CD14-positive monocyte (primary cell): ENCODE results near the gene SERINC4. TPM values are rescaled to one million over a fixed set of nuclear protein-coding genes. Genes with fewer than 3 reads are reported as not detected.
"Not testable (repeated sequence)": the region's sequence is repeated elsewhere in the genome, so short reads cannot be mapped to it uniquely, and the experiment has no call there.

Experiments used
- DNase-seq, 3 donors: peaks; one replicate each; pipeline ENCODE4 v3.0.0-alpha.2; 2011 to 2022
- H2AFZ ChIP-seq: 2 replicates; pipeline ENCODE4 v1.6.0; 2012; ENCODE audit warnings: mild to moderate bottlenecking, low read depth, low read length, inconsistent platforms; ENCODE audit not compliant: insufficient read depth, poor library complexity, severe bottlenecking
- H3K27ac ChIP-seq, 2 donors: 1 replicate in 1 of 2; 2 replicates in 1 of 2; pipeline ENCODE4 v1.5.1; 2012 to 2013; ENCODE audit warnings: low read length in 2 of 2, control low read depth in 1 of 2, inconsistent platforms in 1 of 2, low read depth in 1 of 2, mild to moderate bottlenecking in 1 of 2
- H3K27me3 ChIP-seq, 2 donors: one replicate each; pipeline versions ENCODE4 v1.6.0 to v1.6.1; 2011 to 2013; ENCODE audit warnings: low read length in 2 of 2; ENCODE audit not compliant: control insufficient read depth in 2 of 2, insufficient read depth in 2 of 2
- H3K36me3 ChIP-seq, 2 donors: replicated peaks in 1 of 2; 1 replicate in 1 of 2; 2 replicates in 1 of 2; pipeline versions ENCODE4 v1.5.1 to v1.6.1; 2012 to 2013; ENCODE audit warnings: low read length in 2 of 2, control low read depth in 1 of 2, inconsistent platforms in 1 of 2, mild to moderate bottlenecking in 1 of 2; ENCODE audit not compliant: insufficient read depth in 2 of 2, control insufficient read depth in 1 of 2
- H3K4me1 ChIP-seq, 2 donors: 1 replicate in 1 of 2; 2 replicates in 1 of 2; pipeline versions ENCODE4 v1.5.1 to v1.6.1; 2012 to 2013; ENCODE audit warnings: low read length in 2 of 2, control low read depth in 1 of 2, inconsistent platforms in 1 of 2, mild to moderate bottlenecking in 1 of 2, moderate library complexity in 1 of 2; ENCODE audit not compliant: insufficient read depth in 2 of 2, control insufficient read depth in 1 of 2
- H3K4me2 ChIP-seq: replicated peaks from 2 replicates; pipeline ENCODE3; 2012; ENCODE audit warnings: low read length, moderate library complexity, mild to moderate bottlenecking; ENCODE audit not compliant: poor library complexity, severe bottlenecking; ENCODE audit errors: extremely low read depth
- H3K4me3 ChIP-seq, 3 experiments: fragments of 200-600 bp in 1 of 3; sonication (generic) in 1 of 3; replicated peaks in 1 of 3; 1 replicate in 2 of 3; 2 replicates in 1 of 3; pipeline ENCODE4 v1.5.1; 2011 to 2013; ENCODE audit warnings: low read length in 3 of 3, mild to moderate bottlenecking in 3 of 3, control low read depth in 2 of 3, low read depth in 2 of 3, inconsistent platforms in 1 of 3, moderate library complexity in 1 of 3
- H3K79me2 ChIP-seq: 2 replicates; pipeline ENCODE4 v1.6.0; 2012; ENCODE audit warnings: mild to moderate bottlenecking, control low read depth, inconsistent platforms, low read length, moderate library complexity; ENCODE audit not compliant: insufficient read depth
- H3K9ac ChIP-seq: 2 replicates; pipeline ENCODE4 v1.6.0; 2017; ENCODE audit warnings: low read length, mild to moderate bottlenecking; ENCODE audit not compliant: insufficient read depth, poor library complexity, severe bottlenecking
- H3K9me3 ChIP-seq, 2 donors: replicated peaks in 1 of 2; 1 replicate in 1 of 2; 2 replicates in 1 of 2; pipeline versions ENCODE4 v1.5.1 to v1.6.1; 2012 to 2013; ENCODE audit warnings: low read length in 2 of 2, control low read depth in 1 of 2; ENCODE audit not compliant: control insufficient read depth in 1 of 2, insufficient read depth in 1 of 2
- H4K20me1 ChIP-seq: 2 replicates; pipeline ENCODE4 v1.6.0; 2012; ENCODE audit warnings: mild to moderate bottlenecking, low read length, control low read depth, moderate library complexity; ENCODE audit not compliant: insufficient read depth
- H3K27ac Mint-ChIP-seq, 7 donors: one replicate each; pipeline ENCODE4 v1.8.0; 2020; ENCODE audit warnings: mild to moderate bottlenecking in 7 of 7, mixed read lengths in 7 of 7, moderate library complexity in 6 of 7, inconsistent platforms in 2 of 7
- H3K27me3 Mint-ChIP-seq, 3 donors: one replicate each; pipeline ENCODE4 v1.8.0; 2021 to 2022; ENCODE audit warnings: low read depth in 3 of 3, mild to moderate bottlenecking in 3 of 3, mixed read lengths in 3 of 3, moderate library complexity in 3 of 3, inconsistent platforms in 1 of 3
- H3K36me3 Mint-ChIP-seq, 2 donors: one replicate each; pipeline ENCODE4 v1.8.0; 2020; ENCODE audit warnings: mixed read lengths in 2 of 2, inconsistent platforms in 1 of 2, mild to moderate bottlenecking in 1 of 2
- H3K4me1 Mint-ChIP-seq: one replicate; pipeline ENCODE4 v1.8.0; 2020; ENCODE audit warnings: mild to moderate bottlenecking, mixed read lengths
- H3K4me3 Mint-ChIP-seq, 2 donors: one replicate each; pipeline ENCODE4 v1.8.0; 2020; ENCODE audit warnings: mild to moderate bottlenecking in 2 of 2, mixed read lengths in 2 of 2, moderate library complexity in 1 of 2
- H3K9me3 Mint-ChIP-seq, 7 donors: one replicate each; pipeline ENCODE4 v1.8.0; 2020 to 2022; ENCODE audit warnings: mixed read lengths in 7 of 7, mild to moderate bottlenecking in 6 of 7, moderate library complexity in 6 of 7, inconsistent platforms in 2 of 7
- WGBS: methylation state at CpG from one replicate; pipeline ENCODE4 v1.1.5; 2013; ENCODE audit warnings: missing lambda C conversion rate; ENCODE audit not compliant: insufficient coverage; 5-methylcytosine and 5-hydroxymethylcytosine counted together
- intact Hi-C, 2 donors: fragments of 100-400 bp; cut with micrococcal nuclease; formaldehyde crosslinking; loops; one replicate each; pipeline versions ENCODE4 v1.15.0 to v1.15.1; 2023
- polyA plus RNA-seq, 3 donors: library from polyadenylated mRNA; depleted of rRNA in 1 of 3; unstranded in 2 of 3; stranded (reverse) in 1 of 3; fragments of 300-500 nt in 2 of 3; fragments of >200 nt in 1 of 3; fragmentation: Illumina TruSeq in 2 of 3; gene quantifications; 1 replicate in 2 of 3; 2 replicates in 1 of 3; pipeline ENCODE4 v1.2.3, GENCODE V29; 2012 to 2021

The SERINC4 gene
- polyA plus RNA-seq, 3 donors: 0.09 to 0.70 (median 0.56) TPM

- H3K9me3 ChIP-seq, H4K20me1 ChIP-seq, H3K4me3 Mint-ChIP-seq, H3K4me3 ChIP-seq, H3K9me3 Mint-ChIP-seq, DNase-seq, intact Hi-C loops, H3K4me2 ChIP-seq, H3K27me3 ChIP-seq, H3K9ac ChIP-seq, H3K27me3 Mint-ChIP-seq: not testable (repeated sequence)
- H3K4me1 ChIP-seq: peaks cover 7 to 17% of the 10 kb centered on the region in 2 donors
- peaks cover 74% of the 10 kb centered on the region for H3K79me2 ChIP-seq
- 100% methylated on average over 5 of the region's 14 CpGs for WGBS
- H3K36me3 ChIP-seq: peaks cover 9 to 18% of the 10 kb centered on the region in 2 donors
- Mint-ChIP-seq H3K4me1 (peaks cover 22% of the 10 kb centered on the region), H3K27ac (peak overlapping the region in 2 of 7 donors; percentile 1 to 37), H3K36me3 (peaks cover 13 to 36% of the 10 kb centered on the region in 2 donors)
- peak overlapping the region in 1 of 2 donors; percentile 15 for H3K27ac ChIP-seq
- peak overlapping the region; percentile 6 for H2AFZ ChIP-seq
Measured at GRCh38 chr15:43831519-43832052, 31.6 kb upstream of the SERINC4 start.

DNA sequence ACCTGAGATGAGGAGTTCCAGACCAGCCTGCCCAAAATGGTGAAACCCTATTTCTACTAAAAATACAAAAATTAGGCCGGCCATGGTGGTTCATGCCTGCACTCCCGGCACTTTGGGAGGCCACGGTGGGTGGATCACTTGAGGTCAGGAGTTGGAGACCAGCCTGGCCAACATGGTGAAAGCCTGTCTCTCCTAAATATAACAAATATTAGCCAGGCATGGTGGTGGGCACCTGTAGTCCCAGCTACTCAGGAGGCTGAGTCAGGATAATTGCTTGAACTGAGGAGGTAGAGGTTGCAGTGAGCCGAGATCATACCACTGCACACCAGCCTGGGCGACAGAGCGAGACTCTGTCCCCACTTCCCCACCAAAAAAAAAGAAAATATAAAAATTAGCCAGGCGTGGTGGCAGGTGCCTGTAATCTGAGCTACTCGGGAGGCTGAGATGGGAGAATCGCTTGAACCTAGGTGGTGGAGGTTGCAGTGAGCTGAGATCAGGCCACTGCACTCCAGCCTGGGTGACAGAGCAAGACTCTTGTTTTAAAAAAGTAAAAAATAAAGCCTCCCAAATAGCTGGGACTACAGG lies 30.8 kb upstream of the SERINC4 start:
- peaks cover 82% of the 10 kb centered on the region for H3K79me2 ChIP-seq
- H3K36me3 Mint-ChIP-seq: peaks cover 8 to 28% of the 10 kb centered on the region in 2 donors
- H3K4me2 ChIP-seq, DNase-seq, H2AFZ ChIP-seq, intact Hi-C loops, H3K9me3 ChIP-seq, H3K4me3 ChIP-seq, H3K27me3 ChIP-seq, H3K9ac ChIP-seq, H3K27me3 Mint-ChIP-seq, H4K20me1 ChIP-seq, H3K9me3 Mint-ChIP-seq, H3K4me3 Mint-ChIP-seq: not testable (repeated sequence)
- H3K27ac ChIP-seq: peak overlapping the region in 1 of 2 donors; percentile 15
- peak overlapping the region in 3 of 7 donors; percentile 37 to 68 (median 45) for H3K27ac Mint-ChIP-seq
- H3K36me3 ChIP-seq: peaks cover 2 to 10% of the 10 kb centered on the region in 2 donors
- WGBS: 97% methylated on average over 5 of the region's 9 CpGs
- peaks cover 25% of the 10 kb centered on the region for H3K4me1 Mint-ChIP-seq
- peaks cover 12 to 24% of the 10 kb centered on the region in 2 donors for H3K4me1 ChIP-seq

DNA sequence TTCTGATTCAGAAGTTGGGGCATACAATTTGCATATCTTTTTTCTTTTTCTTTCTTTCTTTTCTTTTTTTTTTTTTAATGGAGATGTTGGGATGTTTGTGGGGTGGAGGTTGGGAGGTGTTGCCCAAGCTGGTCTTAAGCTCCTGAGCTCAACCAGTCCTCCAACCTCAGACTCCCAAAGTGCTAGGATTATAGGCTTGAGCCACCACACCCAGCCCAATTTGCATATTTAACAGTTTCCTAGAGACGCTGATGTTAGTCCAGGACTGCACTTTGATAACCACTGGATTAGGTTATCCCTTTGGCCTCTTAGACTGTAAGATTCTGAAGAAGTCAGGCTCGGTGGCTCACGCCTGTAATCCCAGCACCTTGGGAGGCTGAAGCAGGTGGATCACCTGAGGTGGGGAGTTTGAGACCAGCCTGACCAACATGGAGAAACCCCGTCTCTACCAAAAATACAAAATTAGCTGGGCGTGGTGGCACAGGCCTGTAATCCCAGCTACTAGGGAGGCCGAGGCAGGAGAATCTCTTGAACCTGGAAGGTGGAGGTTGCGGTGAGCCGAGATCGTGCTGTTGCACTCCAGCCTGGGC lies 30.0 kb upstream of the SERINC4 start:
- H3K9me3 Mint-ChIP-seq, H3K4me2 ChIP-seq, DNase-seq, H3K27me3 ChIP-seq, H3K9me3 ChIP-seq, H3K27me3 Mint-ChIP-seq, H3K27ac ChIP-seq, H4K20me1 ChIP-seq, H3K4me3 ChIP-seq, H3K9ac ChIP-seq, H3K4me3 Mint-ChIP-seq, H3K36me3 ChIP-seq, H2AFZ ChIP-seq: not testable (repeated sequence)
- peaks cover 4 to 23% of the 10 kb centered on the region in 2 donors for H3K36me3 Mint-ChIP-seq
- Histone ChIP-seq H3K4me1 (peaks cover 12 to 25% of the 10 kb centered on the region in 2 donors), H3K79me2 (peaks cover 87% of the 10 kb centered on the region)
- H3K4me1 Mint-ChIP-seq: peaks cover 25% of the 10 kb centered on the region
- peak overlapping the region in 3 of 7 donors; percentile 36 to 68 (median 56) for H3K27ac Mint-ChIP-seq
- intact Hi-C loops: loop anchor here (5.0 kb wide), 1 partner anchor 38 kb away; the partner anchor contains the start of gene SERF2 (in 2 of the 2)
- 100% methylated on average over 1 of the region's 9 CpGs for WGBS
